ENCODE results near the gene AGBL1. TPM values are rescaled to one million over a fixed set of nuclear protein-coding genes. Genes with fewer than 3 reads are reported as not detected.

AGBL1 gene
- total and polyA plus RNA-seq, 4 donors: not detected

GRCh38 chr15:86852741-86853140 is 773.1 kb downstream of the AGBL1 start (continued):
- TF ChIP-seq NR2F2 (IDR thresholded peaks at IDR 0.05) (no peak), FOXA2 (IDR thresholded peaks at IDR 0.05) (no peak), ZBTB33 (IDR thresholded peaks at IDR 0.05) (no peak), MAX (IDR thresholded peaks at IDR 0.05) (no peak), HNF4G (IDR thresholded peaks at IDR 0.05) (no peak), JUND (IDR thresholded peaks at IDR 0.05) (no peak)

DNA sequence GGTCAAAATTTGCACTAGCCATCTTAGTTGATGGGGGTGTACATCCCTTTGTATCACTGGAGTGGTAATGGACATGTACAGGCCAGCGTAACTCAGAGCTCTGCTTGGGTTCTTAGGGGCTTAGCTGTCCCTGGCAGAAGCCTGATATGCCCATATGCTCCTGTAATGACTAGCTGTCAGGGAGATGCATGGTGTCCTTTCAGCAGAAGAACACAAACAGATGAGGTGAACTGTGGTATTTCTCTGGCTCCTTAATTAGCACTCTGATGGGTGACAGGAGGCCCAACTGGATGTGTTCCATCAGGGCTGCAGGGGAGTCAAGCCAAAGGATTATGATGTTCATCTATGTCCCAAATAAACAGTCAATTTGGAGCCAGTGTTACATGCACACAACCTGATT is 774.5 kb downstream of the AGBL1 start:
- no peak overlapping the region for H3K27ac ChIP-seq (ENCODE audit: low read depth in 1 of 2, low read length in 2 of 2)
- no peaks in the 10 kb centered on the region for H3K4me1 ChIP-seq (ENCODE audit: control insufficient read depth in 4 of 4, insufficient read depth in 4 of 4, low read length in 3 of 4)
- H3K4me3 ChIP-seq (ENCODE audit: low read depth in 1 of 3, low read length in 3 of 3): no peak overlapping the region
- 72% methylated on average over 1 of the region's 1 CpG for WGBS
- no peaks in the 10 kb centered on the region for H3K9me3 ChIP-seq (ENCODE audit: control insufficient read depth in 4 of 4, low read length in 3 of 4)
- no peak for TF ChIP-seq RAD21 (IDR thresholded peaks at IDR 0.05)
- no peak for TF ChIP-seq JUND (IDR thresholded peaks at IDR 0.05)
- TF ChIP-seq, protein P1, sequence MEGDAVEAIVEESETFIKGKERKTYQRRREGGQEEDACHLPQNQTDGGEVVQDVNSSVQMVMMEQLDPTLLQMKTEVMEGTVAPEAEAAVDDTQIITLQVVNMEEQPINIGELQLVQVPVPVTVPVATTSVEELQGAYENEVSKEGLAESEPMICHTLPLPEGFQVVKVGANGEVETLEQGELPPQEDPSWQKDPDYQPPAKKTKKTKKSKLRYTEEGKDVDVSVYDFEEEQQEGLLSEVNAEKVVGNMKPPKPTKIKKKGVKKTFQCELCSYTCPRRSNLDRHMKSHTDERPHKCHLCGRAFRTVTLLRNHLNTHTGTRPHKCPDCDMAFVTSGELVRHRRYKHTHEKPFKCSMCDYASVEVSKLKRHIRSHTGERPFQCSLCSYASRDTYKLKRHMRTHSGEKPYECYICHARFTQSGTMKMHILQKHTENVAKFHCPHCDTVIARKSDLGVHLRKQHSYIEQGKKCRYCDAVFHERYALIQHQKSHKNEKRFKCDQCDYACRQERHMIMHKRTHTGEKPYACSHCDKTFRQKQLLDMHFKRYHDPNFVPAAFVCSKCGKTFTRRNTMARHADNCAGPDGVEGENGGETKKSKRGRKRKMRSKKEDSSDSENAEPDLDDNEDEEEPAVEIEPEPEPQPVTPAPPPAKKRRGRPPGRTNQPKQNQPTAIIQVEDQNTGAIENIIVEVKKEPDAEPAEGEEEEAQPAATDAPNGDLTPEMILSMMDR (IDR thresholded peaks at IDR 0.05; ENCODE audit: low read depth, low read length, missing input control): no peak
- no peak for TF ChIP-seq FOXA1 (IDR thresholded peaks at IDR 0.05)
- no peak for TF ChIP-seq GABPA (IDR thresholded peaks at IDR 0.05 in 1 of 2, conservative IDR thresholded peaks at IDR 0.05 in 1 of 2)
- TF ChIP-seq RXRA (IDR thresholded peaks at IDR 0.05): no peak
- no peak for TF ChIP-seq HNF4G (IDR thresholded peaks at IDR 0.05)
- TF ChIP-seq SP1 (IDR thresholded peaks at IDR 0.05): no peak
- TF ChIP-seq NR2F2 (IDR thresholded peaks at IDR 0.05): no peak
- no peak overlapping the region for H3K9ac ChIP-seq (ENCODE audit: low read depth in 1 of 2, low read length in 2 of 2)
- H3K36me3 ChIP-seq (ENCODE audit: control insufficient read depth in 4 of 4, insufficient read depth in 3 of 4, low read depth in 1 of 4, low read length in 3 of 4): no peaks in the 10 kb centered on the region
- DNase-seq (ENCODE audit: low spot score): no peak
- H3K27me3 ChIP-seq (ENCODE audit: control insufficient read depth in 4 of 4, insufficient read depth in 4 of 4, low read length in 3 of 4): peaks cover 0 to 3% (median 0%) of the 10 kb centered on the region in 4 donors

- Histone ChIP-seq H3K27me3 (ENCODE audit: control insufficient read depth in 4 of 4, insufficient read depth in 4 of 4, low read length in 3 of 4) (peaks cover 0 to 3% (median 0%) of the 10 kb centered on the region in 4 donors), H3K4me3 (ENCODE audit: low read depth in 1 of 3, low read length in 3 of 3) (no peak overlapping the region), H3K9me3 (ENCODE audit: control insufficient read depth in 4 of 4, low read length in 3 of 4) (no peaks in the 10 kb centered on the region), H3K27ac (ENCODE audit: low read depth in 1 of 2, low read length in 2 of 2) (no peak overlapping the region), H3K36me3 (ENCODE audit: control insufficient read depth in 4 of 4, insufficient read depth in 3 of 4, low read depth in 1 of 4, low read length in 3 of 4) (no peaks in the 10 kb centered on the region), H3K4me1 (ENCODE audit: control insufficient read depth in 4 of 4, insufficient read depth in 4 of 4, low read length in 3 of 4) (no peaks in the 10 kb centered on the region), H3K9ac (ENCODE audit: low read depth in 1 of 2, low read length in 2 of 2) (no peak overlapping the region)
- no peak for TF ChIP-seq TAF1 (conservative IDR thresholded peaks at IDR 0.05)
- TF ChIP-seq FOXA1 (IDR thresholded peaks at IDR 0.05): no peak
- no peak for TF ChIP-seq YY1 (IDR thresholded peaks at IDR 0.05)
- no peak for TF ChIP-seq RXRA (IDR thresholded peaks at IDR 0.05)
- no peak for TF ChIP-seq SP1 (IDR thresholded peaks at IDR 0.05)
- no peak for TF ChIP-seq MAX (IDR thresholded peaks at IDR 0.05)
- TF ChIP-seq, protein P2, sequence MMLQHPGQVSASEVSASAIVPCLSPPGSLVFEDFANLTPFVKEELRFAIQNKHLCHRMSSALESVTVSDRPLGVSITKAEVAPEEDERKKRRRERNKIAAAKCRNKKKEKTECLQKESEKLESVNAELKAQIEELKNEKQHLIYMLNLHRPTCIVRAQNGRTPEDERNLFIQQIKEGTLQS (IDR thresholded peaks at IDR 0.05): no peak
- no peak for TF ChIP-seq RAD21 (IDR thresholded peaks at IDR 0.05)
- TF ChIP-seq GABPA (IDR thresholded peaks at IDR 0.05 in 1 of 2, conservative IDR thresholded peaks at IDR 0.05 in 1 of 2): no peak
- no peak for TF ChIP-seq FOXA2 (IDR thresholded peaks at IDR 0.05)
- TF ChIP-seq, protein P1 (IDR thresholded peaks at IDR 0.05; ENCODE audit: low read depth, low read length, missing input control): no peak
- no peak for TF ChIP-seq EGR1 (IDR thresholded peaks at IDR 0.05; ENCODE audit: low read depth in 2 of 2)
- TF ChIP-seq JUND (IDR thresholded peaks at IDR 0.05): no peak
- TF ChIP-seq HNF4A (conservative IDR thresholded peaks at IDR 0.05): no peak
- DNase-seq (ENCODE audit: low spot score): no peak
- 55% methylated on average over 8 of the region's 8 CpGs for WGBS
These were observed 775.9 kb downstream of the AGBL1 start for GRCh38 chr15:86855307-86856291.
